ENCODE results near the gene ARRDC2. TPM values are rescaled to one million over a fixed set of nuclear protein-coding genes. Genes with fewer than 3 reads are reported as not detected.
A peak's percentile ranks its signal among the peaks of the same experiment; 100 is the strongest.

The ARRDC2 gene
- 54.5 TPM for total RNA-seq

DNA sequence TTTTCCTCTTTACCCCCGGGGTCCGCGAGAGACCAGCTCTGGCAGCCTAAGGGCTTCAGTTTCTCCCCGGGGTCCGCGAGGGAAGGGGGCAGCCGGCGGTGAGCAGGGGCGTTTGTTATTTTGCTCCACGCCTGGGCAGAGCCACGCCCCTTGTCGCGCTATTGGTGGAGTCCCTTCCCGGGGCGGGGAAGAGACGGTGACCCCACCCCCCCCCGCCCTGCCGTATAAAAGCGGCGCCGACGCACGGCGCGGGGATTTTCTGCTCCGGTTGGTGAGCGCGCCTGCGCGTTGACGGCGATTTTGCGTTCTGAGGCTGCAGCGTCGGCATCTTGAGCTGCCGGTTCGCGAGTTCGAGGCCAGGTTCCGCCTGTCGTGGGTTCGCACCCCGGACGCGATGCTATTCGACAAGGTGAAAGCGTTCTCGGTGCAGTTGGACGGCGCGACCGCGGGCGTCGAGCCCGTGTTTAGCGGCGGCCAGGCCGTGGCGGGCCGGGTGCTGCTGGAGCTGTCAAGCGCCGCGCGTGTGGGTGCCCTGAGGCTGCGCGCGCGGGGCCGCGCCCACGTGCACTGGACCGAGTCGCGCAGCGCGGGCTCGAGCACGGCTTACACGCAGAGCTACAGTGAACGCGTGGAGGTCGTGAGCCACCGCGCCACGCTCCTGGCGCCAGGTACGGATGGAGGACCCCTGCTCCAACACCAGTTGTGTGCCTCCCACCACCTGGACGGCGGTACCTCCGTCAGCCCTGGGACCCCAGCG lies at the start of gene ARRDC2:
TSS of gene ARRDC2 (plus strand) at position 254 of the 757 bp plus-strand sequence. CDS start at position 395, 141 bp downstream.
- Histone ChIP-seq H3K27me3 (no peaks in the 10 kb centered on the region), H3K27ac (peak within 1 kb of the TSS; percentile 85), H3K36me3 (peaks cover 0 to 36% of the 10 kb centered on the region in 2 donors), H3K4me1 (peaks cover 37% of the 10 kb centered on the region), H3K4me3 (peak within 1 kb of the TSS; percentile 46 to 51), H3K9me3 (no peaks in the 10 kb centered on the region)
- intact Hi-C loops (cut with DNase I) = loop anchor here (2.0 kb wide), 1 partner anchor 51 kb away; no protein-coding TSS in a partner anchor
- no peak for TF ChIP-seq POLR2A (IDR thresholded peaks at IDR 0.05)
- peak; percentile 74 to 79 for TF ChIP-seq POLR2AphosphoS5 (IDR thresholded peaks at IDR 0.05; ENCODE audit: insufficient read depth in 1 of 2, low read depth in 1 of 2)
- peak in 1 of 3 experiments; percentile 30 for TF ChIP-seq CTCF (IDR thresholded peaks at IDR 0.05)
- peak in 1 of 2 donors; percentile 94 for DNase-seq (ENCODE audit: extremely low spot score in 2 of 2)

- DNase-seq (ENCODE audit: extremely low spot score in 2 of 2) = no peak
- Histone ChIP-seq H3K27ac (no peak overlapping the region), H3K9me3 (no peaks in the 10 kb centered on the region), H3K36me3 (no peaks in the 10 kb centered on the region), H3K27me3 (no peaks in the 10 kb centered on the region), H3K4me1 (no peaks in the 10 kb centered on the region), H3K4me3 (no peak overlapping the region)
- TF ChIP-seq POLR2A (IDR thresholded peaks at IDR 0.05) (no peak), POLR2AphosphoS5 (IDR thresholded peaks at IDR 0.05; ENCODE audit: insufficient read depth in 1 of 2, low read depth in 1 of 2) (no peak), CTCF (IDR thresholded peaks at IDR 0.05) (no peak)
- intact Hi-C loops (cut with DNase I) = no loop called here
Measured at GRCh38 chr19:17963936-17964691, 43.9 kb upstream of the ARRDC2 start.

GRCh38 chr19:17965370-17966128 lies 42.4 kb upstream of the ARRDC2 start:
- intact Hi-C loops (cut with DNase I) = no loop called here
- Histone ChIP-seq H3K36me3 (no peaks in the 10 kb centered on the region), H3K4me1 (no peaks in the 10 kb centered on the region), H3K27ac (no peak overlapping the region), H3K9me3 (no peaks in the 10 kb centered on the region), H3K27me3 (no peaks in the 10 kb centered on the region), H3K4me3 (no peak overlapping the region)
- no peak for DNase-seq (ENCODE audit: extremely low spot score in 2 of 2)
- TF ChIP-seq CTCF (IDR thresholded peaks at IDR 0.05) (no peak), POLR2AphosphoS5 (IDR thresholded peaks at IDR 0.05; ENCODE audit: insufficient read depth in 1 of 2, low read depth in 1 of 2) (no peak), POLR2A (IDR thresholded peaks at IDR 0.05) (no peak)

- DNase-seq (ENCODE audit: extremely low spot score in 2 of 2) = no peak
- Histone ChIP-seq H3K9me3 (no peaks in the 10 kb centered on the region), H3K4me3 (no peak overlapping the region), H3K4me1 (no peaks in the 10 kb centered on the region), H3K36me3 (no peaks in the 10 kb centered on the region), H3K27ac (no peak overlapping the region), H3K27me3 (no peaks in the 10 kb centered on the region)
- no peak for TF ChIP-seq POLR2A (IDR thresholded peaks at IDR 0.05)
- no peak for TF ChIP-seq POLR2AphosphoS5 (IDR thresholded peaks at IDR 0.05; ENCODE audit: insufficient read depth in 1 of 2, low read depth in 1 of 2)
- no peak for TF ChIP-seq CTCF (IDR thresholded peaks at IDR 0.05)
- intact Hi-C loops (cut with DNase I) = no loop called here
Measured at GRCh38 chr19:17966129-17966483, 41.9 kb upstream of the ARRDC2 start.

All from vagina (tissue), 2 donors.